Measurements from ENCODE around the gene DEPDC5.

GRCh38 chr22:31929167-31929930, 175.5 kb downstream of the DEPDC5 start:
- TF ChIP-seq, protein P1, sequence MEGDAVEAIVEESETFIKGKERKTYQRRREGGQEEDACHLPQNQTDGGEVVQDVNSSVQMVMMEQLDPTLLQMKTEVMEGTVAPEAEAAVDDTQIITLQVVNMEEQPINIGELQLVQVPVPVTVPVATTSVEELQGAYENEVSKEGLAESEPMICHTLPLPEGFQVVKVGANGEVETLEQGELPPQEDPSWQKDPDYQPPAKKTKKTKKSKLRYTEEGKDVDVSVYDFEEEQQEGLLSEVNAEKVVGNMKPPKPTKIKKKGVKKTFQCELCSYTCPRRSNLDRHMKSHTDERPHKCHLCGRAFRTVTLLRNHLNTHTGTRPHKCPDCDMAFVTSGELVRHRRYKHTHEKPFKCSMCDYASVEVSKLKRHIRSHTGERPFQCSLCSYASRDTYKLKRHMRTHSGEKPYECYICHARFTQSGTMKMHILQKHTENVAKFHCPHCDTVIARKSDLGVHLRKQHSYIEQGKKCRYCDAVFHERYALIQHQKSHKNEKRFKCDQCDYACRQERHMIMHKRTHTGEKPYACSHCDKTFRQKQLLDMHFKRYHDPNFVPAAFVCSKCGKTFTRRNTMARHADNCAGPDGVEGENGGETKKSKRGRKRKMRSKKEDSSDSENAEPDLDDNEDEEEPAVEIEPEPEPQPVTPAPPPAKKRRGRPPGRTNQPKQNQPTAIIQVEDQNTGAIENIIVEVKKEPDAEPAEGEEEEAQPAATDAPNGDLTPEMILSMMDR (IDR thresholded peaks at IDR 0.05) = no peak
- no peak for TF ChIP-seq POLR2A (IDR thresholded peaks at IDR 0.05)
- TF ChIP-seq POLR2AphosphoS5 (IDR thresholded peaks at IDR 0.05; ENCODE audit: insufficient read depth in 1 of 2, low read depth in 1 of 2) = no peak

Measured in vagina (tissue), 2 donors.